GM21723 (cell line): ENCODE measurements around the gene FRMD4A.
"Not testable (repeated sequence)": the region's sequence is repeated elsewhere in the genome, so short reads cannot be mapped to it uniquely, and the experiment has no call there.

Experiments used
- ATAC-seq: cut with Tn5 transposase; IDR thresholded peaks from one replicate; pipeline ENCODE4 v1.9.1; 2021; ENCODE audit warnings: mild to moderate bottlenecking, moderate library complexity; ENCODE audit not compliant: unreplicated experiment

FRMD4A gene

DNA sequence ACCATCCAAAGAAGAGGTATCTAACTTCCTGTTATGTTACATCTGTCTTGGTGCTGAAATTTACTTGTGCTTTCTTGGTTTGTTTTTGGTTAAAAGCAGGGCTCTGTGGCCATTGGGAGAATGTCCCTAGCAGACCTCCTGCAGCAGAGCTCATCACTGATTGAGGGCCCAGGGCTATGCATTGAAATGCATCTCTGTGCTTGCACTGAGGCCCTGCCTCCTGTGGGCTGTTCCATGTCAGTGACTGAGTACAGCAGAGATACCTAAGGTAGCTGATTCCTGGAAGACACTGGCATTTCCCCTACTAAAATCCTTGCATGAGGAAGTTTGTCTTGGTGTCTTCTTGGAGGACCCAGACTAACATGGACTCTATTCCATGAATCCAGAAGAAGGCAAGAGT lies 213.9 kb downstream of the FRMD4A start:
- no peak for ATAC-seq

DNA sequence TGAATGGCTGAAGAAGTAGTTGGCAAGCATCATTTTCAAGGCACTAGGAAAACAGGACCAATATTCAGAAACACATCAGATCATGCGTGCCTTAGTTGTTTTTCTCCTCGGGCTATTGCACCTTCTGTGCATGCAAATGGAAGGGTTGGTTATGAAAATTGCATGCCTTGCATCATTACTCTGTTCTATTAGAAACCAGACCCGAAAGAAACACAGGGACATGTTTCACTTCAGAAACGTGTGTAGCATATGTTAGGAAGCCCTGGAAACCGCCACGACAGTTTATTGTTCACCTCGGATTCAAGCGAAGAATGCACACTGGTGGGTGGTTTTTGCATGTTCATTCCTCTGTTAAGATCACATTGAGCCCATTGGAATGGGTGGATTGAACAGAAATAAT lies 214.7 kb downstream of the FRMD4A start:
- no peak for ATAC-seq

- no peak for ATAC-seq
Observed at GRCh38 chr10:14114791-14115190, 215.9 kb downstream of the FRMD4A start.

GRCh38 chr10:14112056-14112455 lies 218.7 kb downstream of the FRMD4A start:
- no peak for ATAC-seq

GRCh38 chr10:14111208-14111607 lies 219.5 kb downstream of the FRMD4A start:
- no peak for ATAC-seq

DNA sequence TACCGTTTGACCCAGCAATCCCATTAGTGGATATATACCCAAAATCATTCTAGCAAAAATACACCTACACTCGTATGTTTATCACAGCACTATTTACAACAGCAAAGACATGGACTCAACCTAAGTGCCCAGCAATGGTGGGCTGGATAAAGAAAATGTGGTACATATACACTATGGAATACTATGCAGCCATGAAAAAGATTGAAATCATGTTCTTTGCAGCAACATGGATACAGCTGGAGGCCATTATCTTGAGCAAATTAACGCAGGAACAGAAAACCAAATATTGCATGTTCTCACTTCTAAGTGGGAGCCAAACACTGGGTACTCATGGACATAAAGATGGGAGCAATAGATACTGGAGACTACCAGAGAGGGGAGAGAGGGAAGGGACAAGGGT lies 223.9 kb downstream of the FRMD4A start:
- ATAC-seq = no peak

- ATAC-seq = no peak
Observed at GRCh38 chr10:14102056-14102455, 228.7 kb downstream of the FRMD4A start.

DNA sequence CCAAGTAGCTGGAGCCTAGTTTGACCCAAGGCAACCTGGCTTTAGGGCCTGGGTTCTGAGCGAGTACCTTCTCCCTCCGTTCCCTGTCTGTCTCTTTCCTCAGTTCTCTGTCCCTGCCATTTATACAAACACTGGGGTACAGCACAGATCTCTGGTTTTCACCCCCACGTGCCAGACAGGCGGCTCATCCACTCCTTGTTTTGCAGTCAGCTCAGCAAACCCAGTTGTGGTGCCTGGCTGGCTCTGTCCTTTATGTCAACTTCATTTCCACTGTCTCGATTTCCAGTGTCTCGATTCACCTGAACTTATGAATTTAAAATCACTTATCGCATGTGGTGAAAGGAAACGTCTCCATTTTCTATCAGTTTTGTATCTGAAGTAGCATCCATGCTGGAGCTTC lies 230.8 kb downstream of the FRMD4A start:
- ATAC-seq = no peak

DNA sequence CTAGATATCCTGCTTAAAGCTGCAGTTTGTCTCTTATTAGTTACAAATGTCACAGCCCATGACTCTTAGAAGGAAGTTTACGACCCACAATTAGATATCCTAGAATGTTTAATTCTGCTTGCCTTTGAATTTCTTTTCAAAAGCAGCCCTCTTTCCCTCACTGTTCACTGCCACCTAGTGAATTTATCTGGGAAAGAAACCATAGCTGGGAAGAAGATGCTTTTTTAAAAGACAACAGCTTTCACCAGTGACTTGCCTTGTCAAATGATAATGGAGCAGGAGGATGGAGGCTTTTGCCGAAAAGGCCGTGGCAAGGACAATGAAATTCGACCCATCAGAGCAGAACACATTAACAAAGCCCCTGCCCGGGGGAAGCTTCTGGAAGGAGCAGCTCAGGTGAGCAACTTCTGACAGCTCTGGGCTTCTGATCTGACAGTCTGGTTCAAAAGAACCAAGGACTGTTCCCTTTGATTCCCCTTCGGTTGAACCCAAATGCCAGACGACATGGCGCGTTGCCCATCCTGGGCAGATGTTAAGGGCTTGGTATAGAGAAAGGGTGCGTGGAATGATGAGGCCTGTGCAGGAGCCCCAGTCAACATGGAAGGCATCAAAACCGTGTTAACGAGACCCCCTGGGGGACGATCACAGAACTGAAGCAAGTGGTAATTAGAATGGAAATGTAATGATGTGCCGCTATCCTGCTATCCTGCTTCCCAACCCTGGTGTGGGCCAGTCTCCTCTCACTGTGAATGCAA lies 236.8 kb downstream of the FRMD4A start:
- no peak for ATAC-seq

DNA sequence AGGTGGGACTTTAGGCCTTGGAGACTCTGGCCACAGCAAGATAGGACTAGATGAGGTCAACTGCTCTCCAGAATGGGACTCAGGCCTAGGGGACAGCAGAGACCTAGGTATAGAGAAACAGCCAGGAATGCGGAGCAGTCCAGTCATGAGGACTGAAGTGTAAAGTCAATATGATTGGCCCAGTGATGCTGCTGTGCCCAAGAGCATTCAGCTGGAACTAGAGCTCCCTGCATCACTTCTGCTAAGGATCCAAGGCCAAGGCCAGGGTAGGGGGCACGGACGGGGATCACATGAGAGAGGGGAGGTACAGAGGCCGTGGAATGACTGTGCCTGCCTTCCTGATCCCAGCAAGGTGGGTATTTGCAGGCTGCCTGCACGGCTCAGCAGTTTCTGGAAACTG lies 237.9 kb downstream of the FRMD4A start:
- no peak for ATAC-seq

DNA sequence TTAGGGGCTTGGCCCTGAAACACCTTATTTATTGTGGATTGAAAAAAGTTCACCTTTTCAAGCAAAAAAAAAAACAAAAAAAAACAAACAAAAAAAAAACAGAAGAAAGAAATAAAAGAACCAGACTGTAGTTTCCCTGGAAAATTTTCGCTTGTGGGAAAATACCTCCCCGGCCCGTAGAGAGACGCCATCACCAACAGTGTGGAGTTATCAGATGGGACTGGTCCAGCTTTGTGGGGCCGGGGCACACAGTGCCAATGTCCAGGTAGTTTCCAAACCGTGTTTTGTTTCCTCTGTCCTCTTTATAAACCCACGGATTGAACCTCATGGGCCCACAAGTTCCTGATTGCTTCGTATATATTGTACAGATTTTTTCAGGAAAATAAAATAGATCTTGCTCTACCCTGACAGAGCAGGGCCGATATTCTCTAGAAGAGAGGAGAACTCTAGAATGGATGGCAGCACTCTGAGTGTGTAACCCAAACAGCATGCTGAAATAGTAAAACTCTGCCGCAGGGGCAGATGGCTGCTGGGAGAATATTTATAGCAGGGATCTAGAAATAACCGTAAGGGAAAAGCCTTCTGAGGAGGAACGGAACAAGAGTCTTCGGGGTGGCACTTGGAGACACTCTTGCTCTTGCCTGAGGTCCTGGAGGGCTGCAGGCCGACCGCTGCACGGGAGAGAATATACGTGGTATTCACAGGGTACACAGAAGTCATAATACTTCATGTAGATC lies 241.0 kb downstream of the FRMD4A start:
- no peak for ATAC-seq

GRCh38 chr10:14087566-14087965 lies 243.2 kb downstream of the FRMD4A start:
- ATAC-seq = no peak

DNA sequence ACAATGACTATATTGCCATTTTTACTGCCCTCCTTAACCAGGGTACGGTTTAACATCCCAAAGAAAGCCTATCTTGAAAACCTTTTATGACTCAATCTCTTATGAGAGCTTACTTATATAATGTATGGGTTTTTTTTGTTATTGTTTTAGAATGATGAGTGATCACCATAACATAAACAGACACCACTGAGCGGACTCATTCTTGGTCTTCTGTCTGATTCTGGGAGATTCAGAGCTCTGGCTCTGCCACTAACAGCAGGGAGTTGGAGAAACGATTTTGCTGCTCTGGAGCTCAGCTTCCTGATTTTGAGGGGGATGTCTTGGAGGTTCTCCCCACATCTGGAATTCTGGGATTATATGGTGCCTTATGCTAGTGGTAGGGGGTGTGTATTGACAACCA lies 244.1 kb downstream of the FRMD4A start:
- no peak for ATAC-seq

DNA sequence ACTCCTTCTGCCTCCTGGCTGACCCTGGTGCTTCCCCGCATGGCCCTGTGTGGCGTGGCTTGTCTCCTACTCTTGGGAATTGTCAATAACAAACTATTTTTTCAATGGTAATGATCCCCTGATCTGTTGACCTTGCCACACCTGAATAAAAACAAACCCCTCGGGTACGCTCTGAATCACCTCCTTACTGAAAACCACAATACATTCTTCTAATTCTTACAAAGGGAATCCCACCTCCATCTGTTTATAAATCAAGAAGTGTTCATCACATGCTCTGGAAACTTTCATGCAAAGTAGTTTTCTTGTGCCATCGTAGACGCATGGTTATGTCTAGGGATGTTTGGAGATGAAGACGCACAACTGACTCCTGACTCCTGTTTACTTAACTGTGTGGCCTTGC lies 245.8 kb downstream of the FRMD4A start:
- ATAC-seq = no peak

GRCh38 chr10:14080795-14081194 lies 249.9 kb downstream of the FRMD4A start:
- no peak for ATAC-seq

GRCh38 chr10:14077430-14077829 lies 253.3 kb downstream of the FRMD4A start:
- ATAC-seq = no peak

DNA sequence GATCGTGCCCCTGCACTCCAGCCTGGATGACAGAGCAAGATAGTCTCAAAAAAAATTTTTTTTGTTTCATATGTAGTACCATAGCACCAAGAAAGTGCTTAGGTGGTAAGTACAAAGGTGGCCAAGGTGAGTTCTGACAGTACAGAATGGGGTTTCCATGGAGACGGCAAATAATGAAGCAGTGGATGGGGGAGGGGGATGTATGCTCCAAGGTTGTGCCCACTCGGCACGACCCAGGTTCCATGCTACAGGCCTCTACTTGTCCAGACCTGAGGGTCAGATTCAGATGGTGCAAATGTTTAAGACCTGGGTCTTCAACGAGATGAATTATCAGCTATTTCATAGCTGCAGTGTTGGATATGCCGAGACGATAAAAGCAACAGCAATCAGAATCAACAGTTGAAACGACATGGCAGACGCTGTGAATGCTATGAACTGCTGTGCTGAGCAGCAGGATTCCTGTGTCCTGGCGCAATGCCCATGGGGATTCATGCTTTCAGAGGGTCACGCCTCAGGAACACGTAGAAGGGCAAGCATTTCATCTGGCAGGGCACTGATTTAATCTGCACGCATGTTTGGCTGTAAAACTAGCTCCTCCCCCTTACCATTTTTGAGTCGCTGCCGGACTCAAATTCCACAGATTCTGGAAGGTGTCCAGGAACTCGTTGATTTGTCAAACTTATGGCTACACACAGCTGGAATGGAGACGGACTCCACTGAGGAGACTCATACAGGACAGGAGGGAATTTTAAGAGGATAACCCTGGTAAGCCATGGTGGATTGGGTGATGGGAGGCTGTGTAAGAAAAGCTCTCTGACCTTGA lies 256.5 kb downstream of the FRMD4A start:
- no peak for ATAC-seq

- no peak for ATAC-seq
Observed at GRCh38 chr10:14072541-14072940, 258.2 kb downstream of the FRMD4A start.

- no peak for ATAC-seq
Observed at GRCh38 chr10:14071956-14072355, 258.8 kb downstream of the FRMD4A start.

DNA sequence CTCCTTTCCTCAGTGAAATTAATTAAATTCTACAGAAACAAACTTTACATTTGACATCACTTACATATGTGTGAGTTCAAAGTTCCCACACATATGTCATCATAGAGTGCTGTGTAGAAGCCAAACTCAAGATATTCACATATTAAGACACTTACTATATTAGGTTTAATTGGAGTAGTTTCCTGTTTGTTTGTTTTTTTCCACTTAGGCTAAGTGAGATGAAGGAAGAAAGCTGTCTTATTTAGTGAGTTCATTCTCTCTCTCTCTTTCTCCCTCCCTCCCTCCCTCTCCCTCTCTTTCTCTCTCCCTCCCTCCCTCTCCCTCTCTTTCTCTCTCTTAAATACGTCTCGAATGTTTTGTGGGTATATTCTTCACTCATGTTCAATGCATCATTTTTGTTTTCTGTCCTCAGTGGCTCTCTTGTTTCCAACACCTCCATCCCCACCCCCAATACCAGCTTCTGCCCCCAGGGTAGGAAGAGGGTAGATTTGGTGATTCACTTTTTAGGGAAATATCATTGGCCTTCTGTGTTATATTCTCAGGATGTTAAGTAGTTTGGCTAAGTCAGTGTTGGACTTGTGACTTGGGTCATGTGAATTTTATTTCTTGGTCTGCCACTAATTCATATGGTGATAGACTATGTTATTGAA lies 262.0 kb downstream of the FRMD4A start:
- ATAC-seq = no peak

- not testable (repeated sequence) for ATAC-seq
Observed at GRCh38 chr10:14067638-14068037, 263.1 kb downstream of the FRMD4A start.
